Glomerular endothelial cell (primary cell): ENCODE data around the gene IDH3G. TPM values are rescaled to one million over a fixed set of nuclear protein-coding genes. Genes with fewer than 3 reads are reported as not detected.

ENCODE experiments used
- DNase-seq: peaks from one replicate; pipeline ENCODE4 v3.0.0-alpha.2; 2011; ENCODE audit warnings: low read depth, low spot score; ENCODE audit errors: extremely low read depth
- total RNA-seq: library from RNA; depleted of rRNA; stranded (reverse); fragments of >200 nt; gene quantifications from 2 replicates; pipeline ENCODE4 v1.2.3, GENCODE V29; 2015

IDH3G gene
- total RNA-seq, 1 donor from 2014 or later: 94.4 TPM

GRCh38 chrX:153792368-153792767 lies 1.8 kb downstream of the IDH3G start:
- no peak for DNase-seq

- DNase-seq: no peak
These were observed 2.9 kb downstream of the IDH3G start for GRCh38 chrX:153791104-153791852.

DNA sequence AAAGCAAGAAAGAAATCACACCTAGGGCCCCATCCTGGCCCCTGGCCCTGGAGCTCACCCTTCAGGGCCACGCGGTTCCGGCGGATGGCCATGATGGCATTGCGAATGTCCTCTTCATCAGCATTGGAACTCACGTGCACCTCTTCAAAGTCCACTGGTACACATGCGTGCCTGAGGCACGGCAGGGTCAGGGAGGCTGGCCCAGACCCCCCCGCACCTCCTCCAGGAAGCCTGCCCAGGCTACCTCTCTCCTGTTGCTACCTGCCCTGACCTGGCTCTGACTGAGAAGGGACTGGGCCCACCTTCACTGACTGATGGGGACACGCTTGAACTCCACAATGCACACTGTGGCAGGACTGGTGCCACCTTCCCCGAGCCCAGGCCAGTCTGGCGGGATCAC lies 4.5 kb downstream of the IDH3G start:
- no peak for DNase-seq

GRCh38 chrX:153786669-153787068 lies 7.5 kb downstream of the IDH3G start:
- no peak for DNase-seq

GRCh38 chrX:153784325-153784967 lies 9.7 kb downstream of the IDH3G start:
- DNase-seq: no peak

DNA sequence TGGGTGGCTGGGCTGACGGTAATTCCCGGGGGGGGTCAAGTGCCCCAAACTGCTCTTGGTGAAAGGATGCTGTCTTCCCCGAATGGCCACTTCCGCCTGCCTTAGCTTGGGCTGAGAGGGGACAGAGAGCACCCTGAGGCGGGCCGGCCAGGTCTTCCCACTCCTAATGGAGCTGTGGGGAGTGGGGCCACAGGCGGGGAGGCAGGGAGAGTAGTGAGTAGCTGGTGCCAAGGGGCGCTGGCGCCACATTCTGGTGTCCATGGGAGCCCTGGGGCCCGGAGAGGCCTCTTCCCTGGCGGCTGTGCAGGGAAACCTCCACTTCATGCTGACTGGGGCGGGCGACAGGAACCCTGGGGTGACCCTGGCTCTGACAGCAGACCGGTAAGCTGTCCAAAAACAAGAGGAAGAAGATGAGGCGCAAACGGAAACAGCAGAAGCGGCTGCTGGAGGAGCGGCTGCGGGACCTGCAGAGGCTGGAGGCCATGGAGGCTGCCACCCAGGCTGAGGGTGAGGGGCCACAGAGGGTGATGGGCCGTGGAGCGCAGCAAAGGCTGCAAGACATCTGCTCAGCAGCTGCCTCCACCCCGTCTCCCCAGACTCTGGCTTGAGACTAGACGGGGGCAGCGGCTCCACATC lies 10.7 kb downstream of the IDH3G start:
- DNase-seq: no peak

DNA sequence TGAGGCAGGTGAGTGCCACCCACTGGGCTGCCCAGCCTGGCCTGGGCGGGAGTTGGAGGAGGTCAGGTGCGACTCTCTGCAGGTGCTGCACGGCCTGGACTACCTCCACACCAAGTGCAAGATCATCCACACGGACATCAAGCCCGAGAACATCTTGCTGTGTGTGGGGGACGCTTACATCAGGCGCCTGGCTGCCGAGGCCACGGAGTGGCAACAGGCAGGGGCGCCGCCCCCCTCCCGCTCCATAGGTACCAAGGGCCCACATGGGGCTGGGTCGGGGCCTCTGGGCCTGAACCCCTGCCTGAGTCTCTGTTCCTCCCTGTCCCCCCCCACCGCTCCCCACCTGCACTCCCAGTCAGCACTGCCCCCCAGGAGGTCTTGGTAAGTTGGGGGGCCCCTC lies 11.3 kb downstream of the IDH3G start:
- DNase-seq: no peak

DNA sequence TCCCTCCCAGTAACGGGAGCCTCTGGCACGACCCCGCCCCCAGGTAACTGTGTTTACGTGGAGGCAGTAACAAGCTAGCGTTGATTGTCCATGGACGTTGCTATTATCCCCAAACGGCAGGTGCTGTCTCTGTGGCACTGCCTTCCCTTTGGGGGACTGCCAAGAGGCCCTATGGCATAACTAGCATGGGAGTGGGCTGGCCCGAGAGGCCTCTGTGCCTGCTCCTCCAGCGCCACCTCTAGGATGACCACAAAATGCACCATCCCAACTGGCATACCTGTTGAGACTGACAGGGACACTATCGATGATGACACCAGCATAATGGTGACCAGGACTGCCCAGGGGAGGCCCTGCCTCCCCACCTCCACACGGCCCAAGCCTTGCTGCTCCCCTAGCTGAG lies 11.9 kb downstream of the IDH3G start:
- no peak for DNase-seq

DNA sequence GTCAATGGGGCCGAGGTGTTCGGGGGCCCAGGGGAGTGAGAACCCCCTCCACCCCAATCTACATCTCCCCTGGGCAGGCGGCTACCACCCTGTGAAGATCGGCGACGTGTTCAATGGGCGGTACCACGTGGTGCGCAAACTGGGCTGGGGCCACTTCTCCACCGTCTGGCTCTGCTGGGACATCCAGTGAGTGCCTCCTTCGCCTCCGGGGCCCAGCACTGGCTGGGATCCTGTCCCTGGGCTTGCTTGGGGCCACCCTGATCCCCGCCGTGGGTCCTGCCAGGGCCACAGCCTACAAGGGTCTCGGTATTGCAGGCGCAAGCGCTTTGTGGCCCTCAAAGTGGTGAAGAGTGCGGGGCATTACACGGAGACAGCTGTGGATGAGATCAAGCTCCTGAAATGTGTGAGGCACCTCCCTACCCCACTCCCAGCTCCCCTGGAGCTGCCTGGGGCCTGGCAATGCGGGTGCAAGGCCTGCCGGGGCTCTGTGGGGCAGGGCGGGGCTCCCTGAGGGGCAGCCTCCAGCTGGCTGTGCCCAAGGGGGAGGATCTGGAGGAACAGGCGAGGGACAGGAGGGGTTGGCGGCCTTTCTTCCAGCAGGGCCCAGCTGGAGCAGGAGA lies 12.6 kb downstream of the IDH3G start:
- DNase-seq: no peak

DNA sequence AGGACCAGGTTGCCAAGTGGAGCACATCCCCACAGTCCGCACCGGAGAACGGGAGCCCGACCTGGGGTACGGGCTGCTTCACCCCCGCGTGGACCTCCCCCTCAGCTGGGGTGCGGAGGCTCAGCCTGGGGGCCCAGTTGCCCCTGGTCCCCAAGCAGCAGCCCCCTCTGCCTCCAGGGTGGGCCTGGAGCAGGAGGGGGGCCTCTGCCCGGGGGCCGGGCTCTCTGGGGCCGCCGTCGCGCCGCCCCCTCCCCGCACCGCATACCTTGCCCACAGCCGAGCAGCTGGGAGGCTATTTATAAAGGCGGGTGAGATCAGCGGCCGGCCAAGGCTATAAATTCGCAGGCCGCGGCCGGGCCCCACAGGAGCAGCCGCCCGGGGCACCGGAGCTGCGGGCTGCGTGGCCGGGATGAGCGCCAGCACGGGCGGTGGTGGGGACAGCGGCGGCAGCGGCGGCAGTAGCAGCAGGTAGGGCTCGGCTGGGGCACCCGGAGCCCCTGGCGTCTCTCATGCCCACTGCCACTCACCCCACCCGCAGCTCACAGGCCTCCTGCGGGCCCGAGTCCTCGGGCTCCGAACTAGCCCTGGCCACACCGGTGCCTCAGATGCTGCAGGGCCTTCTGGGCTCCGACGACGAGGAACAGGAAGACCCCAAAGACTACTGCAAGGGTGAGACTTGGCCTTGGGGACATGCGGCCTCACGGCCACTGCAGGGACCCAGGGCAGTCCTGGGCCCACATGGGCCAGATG lies 13.3 kb downstream of the IDH3G start, which contains the start of gene SRPK3:
Gene SRPK3 (plus strand): TSS at position 364 of the 750 bp plus-strand sequence. CDS start 46 bp downstream, at position 410.
- DNase-seq: no peak

- no peak for DNase-seq
These were observed 14.1 kb downstream of the IDH3G start for GRCh38 chrX:153779891-153780677.

- DNase-seq: no peak
These were observed 15.5 kb downstream of the IDH3G start for GRCh38 chrX:153778684-153779101.

- no peak for DNase-seq
These were observed 16.0 kb downstream of the IDH3G start for GRCh38 chrX:153778181-153778580.

DNA sequence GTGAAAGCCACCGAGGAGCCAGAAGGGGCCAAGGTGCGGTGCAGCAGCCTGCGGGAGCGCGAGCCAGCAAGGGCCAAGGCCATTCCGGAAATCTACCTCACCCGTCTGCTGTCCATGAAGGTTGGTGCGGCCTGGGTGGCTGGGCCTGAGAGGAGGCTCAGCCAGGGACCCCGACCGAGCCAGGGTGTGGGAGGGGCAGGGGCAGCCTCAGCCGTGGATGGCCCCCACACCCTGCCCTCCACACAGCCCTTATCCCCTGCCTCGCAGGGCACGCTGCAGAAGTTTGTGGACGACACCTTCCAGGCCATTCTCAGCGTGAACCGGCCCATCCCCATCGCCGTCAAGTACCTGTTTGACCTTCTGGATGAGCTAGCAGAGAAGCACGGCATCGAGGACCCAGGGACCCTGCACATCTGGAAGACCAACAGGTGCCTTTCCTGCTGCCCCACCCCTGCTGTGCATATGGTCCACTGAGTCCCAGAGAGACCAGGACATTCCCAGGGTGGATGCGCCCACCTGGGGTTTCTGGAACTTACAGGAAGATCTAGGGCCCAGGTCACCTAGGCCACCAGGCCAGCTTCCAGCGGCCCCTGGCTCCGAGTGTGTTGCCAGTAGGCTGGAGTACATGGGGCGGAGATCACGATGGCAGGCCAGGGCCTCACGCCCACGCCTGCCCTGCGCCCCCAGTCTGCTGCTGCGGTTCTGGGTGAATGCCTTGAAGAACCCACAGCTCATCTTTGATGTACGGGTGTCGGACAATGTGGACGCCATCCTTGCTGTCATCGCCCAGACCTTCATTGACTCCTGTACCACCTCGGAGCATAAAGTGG lies 16.7 kb downstream of the IDH3G start:
- no peak for DNase-seq

DNA sequence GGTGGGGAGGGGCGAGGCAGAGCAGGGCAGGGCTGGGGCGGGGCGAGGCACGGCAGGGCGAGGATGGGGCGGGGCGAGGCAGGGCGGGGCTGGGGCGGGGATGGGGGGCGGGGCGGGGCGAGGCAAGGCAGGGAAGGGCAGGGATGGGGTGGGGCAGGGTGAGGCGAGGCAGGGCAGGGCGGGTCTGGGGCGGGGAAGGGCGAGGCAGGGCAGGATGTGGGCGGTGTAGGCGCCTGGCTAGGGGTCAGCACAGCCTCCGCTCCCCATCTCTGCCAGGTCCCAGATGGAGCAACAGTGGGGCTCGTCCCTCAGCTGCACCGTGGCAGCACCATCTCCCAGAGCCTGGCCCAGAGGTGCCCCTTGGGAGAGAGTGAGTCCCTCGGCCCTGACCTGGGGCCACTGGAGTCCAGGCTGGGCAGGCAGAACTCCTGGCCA lies 17.5 kb downstream of the IDH3G start:
- DNase-seq: no peak

DNA sequence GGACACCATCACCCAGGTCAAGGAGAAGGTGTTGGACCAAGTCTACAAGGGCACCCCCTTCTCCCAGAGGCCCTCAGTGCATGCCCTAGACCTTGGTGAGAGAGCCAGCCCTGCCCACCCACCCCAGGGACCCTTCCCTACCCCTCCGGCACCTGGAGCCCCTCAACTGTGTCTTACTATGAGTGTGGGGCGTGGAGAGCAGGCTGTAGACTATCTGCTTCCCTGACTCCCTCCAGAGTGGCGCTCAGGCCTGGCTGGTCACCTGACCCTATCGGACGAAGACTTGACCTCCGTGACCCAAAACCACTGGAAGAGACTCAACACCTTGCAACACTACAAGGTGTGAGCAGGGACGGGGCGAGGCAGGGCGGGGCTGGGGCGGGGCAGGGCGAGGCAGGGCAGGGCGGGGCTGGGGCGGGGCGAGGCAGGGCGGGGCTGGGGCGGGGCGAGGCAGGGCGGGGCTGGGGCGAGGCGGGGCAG lies 18.0 kb downstream of the IDH3G start:
- no peak for DNase-seq

GRCh38 chrX:153775293-153776119 lies 18.7 kb downstream of the IDH3G start:
- DNase-seq: no peak
